Hypothalamus (tissue), 51 donors: ENCODE data around the gene P4HB.

Source experiments
- DNase-seq, 51 donors: peaks; one replicate each; lab custom pipeline; 2025; lab: John Stamatoyannopoulos, UW

Gene P4HB

GRCh38 chr17:81898029-81898866, 37.9 kb upstream of the P4HB start:
- DNase-seq: peak in 1 of 51 donors; percentile 57

- DNase-seq: no peak
These were observed 35.1 kb upstream of the P4HB start for GRCh38 chr17:81895400-81895799.

GRCh38 chr17:81891303-81891552, 30.9 kb upstream of the P4HB start:
- DNase-seq: no peak

- DNase-seq: no peak
These were observed 30.3 kb upstream of the P4HB start for GRCh38 chr17:81890447-81891302.

GRCh38 chr17:81889602-81890001, 29.3 kb upstream of the P4HB start:
- no peak for DNase-seq

- no peak for DNase-seq
These were observed 28.8 kb upstream of the P4HB start for GRCh38 chr17:81888988-81889595.

GRCh38 chr17:81888105-81888987, 28.0 kb upstream of the P4HB start:
- DNase-seq: no peak

- DNase-seq: peak in 1 of 51 donors; percentile 48
These were observed 25.7 kb upstream of the P4HB start for GRCh38 chr17:81885869-81886548.

GRCh38 chr17:81885454-81885853, 25.1 kb upstream of the P4HB start:
- DNase-seq: no peak

- no peak for DNase-seq
These were observed 24.6 kb upstream of the P4HB start for GRCh38 chr17:81884968-81885367.

- DNase-seq: no peak
These were observed 24.2 kb upstream of the P4HB start for GRCh38 chr17:81884520-81884919.

GRCh38 chr17:81879121-81879520, 18.8 kb upstream of the P4HB start:
- no peak for DNase-seq

GRCh38 chr17:81878294-81878693, 18.0 kb upstream of the P4HB start:
- no peak for DNase-seq

- no peak for DNase-seq
These were observed 17.2 kb upstream of the P4HB start for GRCh38 chr17:81877569-81877968.

GRCh38 chr17:81871387-81872230, 11.3 kb upstream of the P4HB start:
- DNase-seq: peak; percentile 58 to 95 (median 85)

GRCh38 chr17:81870981-81871386, 10.6 kb upstream of the P4HB start, which contains the start of gene ARHGDIA:
TSS of gene ARHGDIA (minus strand) at chr17:81871337. CDS start at chr17:81869930, 1,407 bp downstream.
- DNase-seq: no peak

- DNase-seq: peak in 2 of 51 donors; percentile 2 to 16
These were observed 10.0 kb upstream of the P4HB start for GRCh38 chr17:81870131-81870980.
